GM12873 (cell line): ENCODE results near the gene ALDOC.

Experiments used
- TF ChIP-seq, protein P1 (sequence below): IDR thresholded peaks from 2 replicates; pipeline ENCODE4 v1.5.1; 2012; ENCODE audit warnings: low read depth, mild to moderate bottlenecking, moderate library complexity, low read length, control low read depth; ENCODE audit not compliant: insufficient read depth; ENCODE audit errors: missing control alignments

The ALDOC gene

GRCh38 chr17:28563475-28563874 lies 13.2 kb downstream of the ALDOC start:
- TF ChIP-seq, protein P1, sequence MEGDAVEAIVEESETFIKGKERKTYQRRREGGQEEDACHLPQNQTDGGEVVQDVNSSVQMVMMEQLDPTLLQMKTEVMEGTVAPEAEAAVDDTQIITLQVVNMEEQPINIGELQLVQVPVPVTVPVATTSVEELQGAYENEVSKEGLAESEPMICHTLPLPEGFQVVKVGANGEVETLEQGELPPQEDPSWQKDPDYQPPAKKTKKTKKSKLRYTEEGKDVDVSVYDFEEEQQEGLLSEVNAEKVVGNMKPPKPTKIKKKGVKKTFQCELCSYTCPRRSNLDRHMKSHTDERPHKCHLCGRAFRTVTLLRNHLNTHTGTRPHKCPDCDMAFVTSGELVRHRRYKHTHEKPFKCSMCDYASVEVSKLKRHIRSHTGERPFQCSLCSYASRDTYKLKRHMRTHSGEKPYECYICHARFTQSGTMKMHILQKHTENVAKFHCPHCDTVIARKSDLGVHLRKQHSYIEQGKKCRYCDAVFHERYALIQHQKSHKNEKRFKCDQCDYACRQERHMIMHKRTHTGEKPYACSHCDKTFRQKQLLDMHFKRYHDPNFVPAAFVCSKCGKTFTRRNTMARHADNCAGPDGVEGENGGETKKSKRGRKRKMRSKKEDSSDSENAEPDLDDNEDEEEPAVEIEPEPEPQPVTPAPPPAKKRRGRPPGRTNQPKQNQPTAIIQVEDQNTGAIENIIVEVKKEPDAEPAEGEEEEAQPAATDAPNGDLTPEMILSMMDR, result no peak

GRCh38 chr17:28555022-28555421 lies 21.7 kb downstream of the ALDOC start:
- TF ChIP-seq, protein P1, result no peak

GRCh38 chr17:28554565-28554964 lies 22.1 kb downstream of the ALDOC start:
- TF ChIP-seq, protein P1, result peak; percentile 38

GRCh38 chr17:28553000-28553505 lies 23.6 kb downstream of the ALDOC start:
- TF ChIP-seq, protein P1, result no peak

DNA sequence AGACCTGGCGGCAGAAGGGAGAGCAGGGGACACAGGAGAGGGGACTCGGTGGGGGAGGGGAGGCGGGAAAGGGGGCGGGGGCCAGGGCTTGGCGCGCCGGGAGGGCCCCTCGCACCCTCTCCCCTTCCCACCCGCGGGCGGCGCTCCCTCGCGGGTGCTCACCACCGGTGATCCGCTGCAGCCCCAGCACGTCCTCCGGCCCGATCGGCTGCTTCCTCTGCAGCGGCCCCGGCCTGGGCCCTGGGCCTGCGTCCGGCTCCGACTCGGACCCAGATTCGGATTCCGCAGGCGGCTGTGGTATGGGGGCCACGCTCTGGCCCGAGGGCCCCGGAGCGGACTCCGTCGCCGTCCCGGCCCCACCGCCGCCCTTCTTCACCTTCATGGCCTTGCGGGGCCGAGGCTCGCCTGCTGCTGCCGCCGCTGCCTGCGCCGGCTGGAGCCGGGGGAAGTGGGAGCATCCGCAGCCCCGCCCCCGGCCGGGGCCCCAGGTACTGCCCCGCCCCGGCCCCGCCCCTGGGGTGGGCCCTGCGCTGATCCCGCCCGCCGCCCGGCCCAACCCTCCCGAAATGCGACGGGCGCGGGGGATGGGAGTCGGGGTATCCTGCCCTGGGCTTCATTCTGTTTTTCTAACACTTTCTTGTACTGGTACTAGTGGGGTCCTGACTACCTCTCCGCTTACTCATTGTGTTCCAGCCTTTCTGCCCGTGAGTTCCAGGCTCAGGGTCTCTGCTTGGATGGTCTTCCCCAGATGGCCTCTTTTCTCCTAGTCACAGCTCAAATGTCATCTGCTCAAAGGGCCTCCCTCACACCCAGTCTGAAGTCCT lies 24.3 kb downstream of the ALDOC start, which contains the start of gene UNC119:
Gene UNC119, minus strand, starts transcription at position 449 of the 824 bp plus-strand sequence. Its CDS starts 67 bp downstream, at position 382.
- TF ChIP-seq, protein P1, result no peak

DNA sequence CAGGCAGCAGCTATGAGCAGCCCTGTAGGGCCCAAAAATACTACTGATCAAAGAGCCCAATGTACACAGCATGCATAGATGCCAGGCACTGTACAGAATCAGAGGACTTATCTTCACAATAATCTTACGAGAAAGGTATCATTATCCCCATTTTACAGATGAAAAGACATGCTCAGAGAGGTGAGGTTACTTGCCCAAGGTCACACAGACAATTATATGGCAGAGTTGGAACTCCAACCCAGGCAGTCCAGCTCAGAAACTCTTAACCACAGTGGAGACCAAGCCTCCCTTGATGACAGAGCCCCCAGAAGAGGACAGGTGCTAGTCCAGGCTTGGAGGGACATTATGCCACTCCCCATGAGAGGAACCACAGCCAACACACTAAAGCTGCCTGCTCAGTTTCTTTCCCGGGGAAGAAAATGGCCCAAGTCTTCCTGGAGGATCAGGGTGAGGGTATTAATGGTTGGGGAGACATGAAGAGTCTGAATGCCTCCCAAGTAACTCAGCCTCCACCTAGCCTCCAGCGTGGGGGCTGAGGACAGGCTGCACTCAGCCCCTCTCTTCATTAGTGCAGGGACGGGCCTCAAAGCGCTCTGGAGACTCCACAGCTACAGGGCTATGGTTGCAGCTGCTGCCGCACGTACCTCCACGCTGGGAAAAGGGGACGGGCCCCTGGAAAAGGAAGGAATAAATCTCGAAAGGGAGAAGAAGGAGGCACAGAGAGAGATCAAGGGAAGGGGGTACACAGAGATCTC lies 25.1 kb downstream of the ALDOC start:
- TF ChIP-seq, protein P1, result no peak

DNA sequence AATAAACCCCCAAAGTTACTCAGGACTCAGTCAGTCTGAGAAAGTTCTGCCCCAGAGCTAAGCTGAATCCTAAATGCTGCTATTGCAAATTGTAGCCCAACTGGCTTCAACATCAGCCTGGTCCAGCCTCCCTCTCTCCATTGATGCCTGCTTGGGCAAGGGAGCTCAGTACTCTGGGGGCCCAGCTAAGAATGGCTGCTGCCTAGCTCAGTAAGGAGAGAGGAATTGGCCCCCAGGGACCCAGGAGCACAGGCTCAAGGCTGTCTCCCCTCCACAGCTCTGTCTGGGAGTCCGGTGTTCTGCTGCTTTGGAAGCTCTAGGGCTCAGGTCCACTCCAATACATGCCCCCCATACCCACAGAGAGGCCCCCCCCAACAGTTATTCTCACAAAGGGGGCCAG lies 25.8 kb downstream of the ALDOC start:
- TF ChIP-seq, protein P1, result no peak
